ENCODE data around the gene TMEM128. TPM values are rescaled to one million over a fixed set of nuclear protein-coding genes. Genes with fewer than 3 reads are reported as not detected.
"Not testable (repeated sequence)": the region's sequence is repeated elsewhere in the genome, so short reads cannot be mapped to it uniquely, and the experiment has no call there.

The TMEM128 gene
- total RNA-seq, 1 donor from 2014 or later: 21.6 TPM

DNA sequence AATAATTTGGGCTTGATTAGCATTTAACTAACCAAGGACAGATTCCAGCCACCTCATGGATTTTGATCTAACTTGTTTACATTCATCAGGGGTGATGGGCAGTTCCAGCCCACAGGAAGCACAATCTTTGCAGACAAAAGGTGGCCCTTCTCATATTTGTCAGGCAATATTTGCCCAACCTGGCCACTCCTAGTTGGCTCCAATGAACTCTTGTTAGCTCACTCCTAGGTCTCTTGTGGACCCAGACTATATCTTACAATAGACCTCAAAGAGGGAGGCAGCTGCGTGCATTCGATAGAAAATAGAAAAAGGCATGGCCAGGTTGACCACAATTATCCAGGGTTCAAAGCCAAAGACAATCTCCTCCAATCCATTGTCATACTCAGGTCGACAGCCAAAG is 59.5 kb downstream of the TMEM128 start:
- not testable (repeated sequence) for DNase-seq (ENCODE audit: low read depth)

Other genes with a start within 250 kb of the TMEM128 start
- not detected in 2 replicates for gene OTOP1, start 21.3 kb downstream of the TMEM128 start, total RNA-seq
- gene LYAR, start 41.9 kb upstream of the TMEM128 start, total RNA-seq: 8.7 and 10.9 TPM in 2 replicates
- 0.69 and 5.0 TPM in 2 replicates for gene ZBTB49, start 42.0 kb upstream of the TMEM128 start, total RNA-seq
- 0.69 and 1.0 TPM in 2 replicates for gene NSG1, start 138.9 kb upstream of the TMEM128 start, total RNA-seq

Measured in renal cortical epithelial cell (primary cell).